Lower lobe of right lung (tissue), 2 donors: ENCODE data around the gene SFXN3. TPM values are rescaled to one million over a fixed set of nuclear protein-coding genes. Genes with fewer than 3 reads are reported as not detected.

ENCODE experiments used
- ATAC-seq, 2 donors: fragments of 200-7000 bp; cut with Tn5 transposase; one replicate each; pipeline ENCODE4 v1.9.1; 2020 to 2022; ENCODE audit warnings: mild to moderate bottlenecking in 2 of 2, moderate library complexity in 2 of 2
- DNase-seq: peaks from one replicate; pipeline ENCODE4 v3.0.0-alpha.2; 2020
- H3K27ac ChIP-seq: fragments of 200-600 bp; one replicate; pipeline ENCODE4 v1.8.0; 2022
- H3K27me3 ChIP-seq: fragments of 200-600 bp; one replicate; pipeline ENCODE4 v1.8.0; 2022; ENCODE audit warnings: low read depth
- H3K36me3 ChIP-seq: fragments of 200-600 bp; one replicate; pipeline ENCODE4 v1.8.0; 2022; ENCODE audit warnings: mild to moderate bottlenecking
- H3K4me1 ChIP-seq: fragments of 200-600 bp; one replicate; pipeline ENCODE4 v1.8.0; 2022
- H3K4me3 ChIP-seq: fragments of 200-600 bp; one replicate; pipeline ENCODE4 v1.8.0; 2022; ENCODE audit warnings: mild to moderate bottlenecking
- H3K9me3 ChIP-seq: fragments of 200-600 bp; one replicate; pipeline ENCODE4 v1.8.0; 2022
- intact Hi-C: fragments of 100-400 bp; cut with DNase I; formaldehyde crosslinking; loops from one replicate; pipeline ENCODE4 v1.11.0; 2022
- total RNA-seq: library from RNA; stranded (reverse); fragmentation: NEBNext Ultra II Directional; extraction: Animal tissue kit (Norgen Biotek cat#: 25700); gene quantifications from one replicate; pipeline ENCODE4 v1.2.1, GENCODE V29; 2021
- TF ChIP-seq, protein P1 (sequence below): fragments of 200-600 bp; IDR thresholded peaks from one replicate; pipeline ENCODE4 v1.8.0; 2022; ENCODE audit warnings: antibody characterized with exemption, mild to moderate bottlenecking
- donor health status: DM: no; HTN: yes; CAD: no; lungs with severe emphysema.

SFXN3 gene
- total RNA-seq, 1 donor from 2014 or later, result 57.8 TPM

DNA sequence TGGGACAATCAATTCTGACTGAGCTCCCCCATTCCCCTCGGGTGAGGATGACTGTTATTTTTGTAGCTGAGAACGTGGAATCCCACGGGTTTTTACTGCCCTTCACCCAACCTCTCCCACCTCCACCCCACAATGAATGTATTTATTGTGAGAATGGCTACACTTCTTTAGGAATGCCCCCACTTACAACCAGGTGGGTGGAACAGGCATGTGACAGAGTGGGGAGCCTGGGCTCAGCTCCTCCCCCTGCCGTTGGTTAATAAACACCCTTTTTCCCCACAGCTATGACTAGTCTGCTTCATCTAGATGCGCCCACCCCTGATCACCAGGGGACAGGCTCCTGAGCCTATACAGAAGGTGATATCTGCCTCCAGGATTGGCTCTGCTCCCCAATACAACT, 45.7 kb upstream of the SFXN3 start:
- H3K36me3 ChIP-seq, result peaks cover 53% of the 10 kb centered on the region
- H3K27ac ChIP-seq, result no peak overlapping the region
- no peaks in the 10 kb centered on the region for H3K9me3 ChIP-seq
- TF ChIP-seq, protein P1, sequence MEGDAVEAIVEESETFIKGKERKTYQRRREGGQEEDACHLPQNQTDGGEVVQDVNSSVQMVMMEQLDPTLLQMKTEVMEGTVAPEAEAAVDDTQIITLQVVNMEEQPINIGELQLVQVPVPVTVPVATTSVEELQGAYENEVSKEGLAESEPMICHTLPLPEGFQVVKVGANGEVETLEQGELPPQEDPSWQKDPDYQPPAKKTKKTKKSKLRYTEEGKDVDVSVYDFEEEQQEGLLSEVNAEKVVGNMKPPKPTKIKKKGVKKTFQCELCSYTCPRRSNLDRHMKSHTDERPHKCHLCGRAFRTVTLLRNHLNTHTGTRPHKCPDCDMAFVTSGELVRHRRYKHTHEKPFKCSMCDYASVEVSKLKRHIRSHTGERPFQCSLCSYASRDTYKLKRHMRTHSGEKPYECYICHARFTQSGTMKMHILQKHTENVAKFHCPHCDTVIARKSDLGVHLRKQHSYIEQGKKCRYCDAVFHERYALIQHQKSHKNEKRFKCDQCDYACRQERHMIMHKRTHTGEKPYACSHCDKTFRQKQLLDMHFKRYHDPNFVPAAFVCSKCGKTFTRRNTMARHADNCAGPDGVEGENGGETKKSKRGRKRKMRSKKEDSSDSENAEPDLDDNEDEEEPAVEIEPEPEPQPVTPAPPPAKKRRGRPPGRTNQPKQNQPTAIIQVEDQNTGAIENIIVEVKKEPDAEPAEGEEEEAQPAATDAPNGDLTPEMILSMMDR, result no peak
- intact Hi-C loops, result no loop called here
- peaks cover 30% of the 10 kb centered on the region for H3K4me1 ChIP-seq
- no peaks in the 10 kb centered on the region for H3K27me3 ChIP-seq
- DNase-seq (peak; percentile 11), ATAC-seq (no peak)
- no peak overlapping the region for H3K4me3 ChIP-seq

GRCh38 chr10:100986623-100986951, 44.4 kb upstream of the SFXN3 start:
- ATAC-seq (peak in 1 of 2 donors; percentile 12), DNase-seq (no peak)
- Histone ChIP-seq H3K9me3 (no peaks in the 10 kb centered on the region), H3K27me3 (no peaks in the 10 kb centered on the region), H3K4me3 (peak overlapping the region; percentile 93), H3K27ac (peak overlapping the region; percentile 80), H3K36me3 (peaks cover 53% of the 10 kb centered on the region), H3K4me1 (peaks cover 30% of the 10 kb centered on the region)
- TF ChIP-seq, protein P1, result no peak
- intact Hi-C loops, result no loop called here

- ATAC-seq, result peak; percentile 89 to 97
- peak; percentile 91 for DNase-seq
- H3K4me1 ChIP-seq, result peaks cover 30% of the 10 kb centered on the region
Measured at GRCh38 chr10:100986952-100987684, 43.9 kb upstream of the SFXN3 start, which contains the start of the genes MRPL43 and TWNK. TSS of gene MRPL43 (minus strand) at chr10:100987497. CDS start at chr10:100987443, 54 bp downstream. TSS of gene TWNK (plus strand) at chr10:100987543. CDS start at chr10:100988211, 668 bp downstream.

GRCh38 chr10:100987685-100988049, 43.4 kb upstream of the SFXN3 start:
- TF ChIP-seq, protein P1, result no peak
- intact Hi-C loops, result no loop called here
- Histone ChIP-seq H3K36me3 (peaks cover 49% of the 10 kb centered on the region), H3K4me3 (peak overlapping the region; percentile 93), H3K4me1 (peaks cover 30% of the 10 kb centered on the region), H3K27me3 (no peaks in the 10 kb centered on the region), H3K9me3 (no peaks in the 10 kb centered on the region), H3K27ac (peak overlapping the region; percentile 80)
- no peak for ATAC-seq
- DNase-seq, result no peak

More at GRCh38 chr10:100986952-100987684, 43.9 kb upstream of the SFXN3 start, which contains the start of the genes MRPL43 and TWNK:
- TF ChIP-seq, protein P1, result no peak
- intact Hi-C loops, result no loop called here
- peak within 1 kb of the TSS; percentile 93 for H3K4me3 ChIP-seq
- H3K27ac ChIP-seq, result peak within 1 kb of the TSS; percentile 80
- H3K9me3 ChIP-seq, result no peaks in the 10 kb centered on the region
- no peaks in the 10 kb centered on the region for H3K27me3 ChIP-seq
- peaks cover 52% of the 10 kb centered on the region for H3K36me3 ChIP-seq

- peaks cover 49% of the 10 kb centered on the region for H3K36me3 ChIP-seq
- ATAC-seq (no peak), DNase-seq (peak; percentile 27)
- peak overlapping the region; percentile 93 for H3K4me3 ChIP-seq
- H3K4me1 ChIP-seq, result peaks cover 30% of the 10 kb centered on the region
- no peaks in the 10 kb centered on the region for H3K27me3 ChIP-seq
- intact Hi-C loops, result no loop called here
- no peak overlapping the region for H3K27ac ChIP-seq
- TF ChIP-seq, protein P1, result no peak
- H3K9me3 ChIP-seq, result no peaks in the 10 kb centered on the region
Measured at GRCh38 chr10:100988166-100988565, 42.9 kb upstream of the SFXN3 start.
